C4-2B (cell line): Measurements from ENCODE around the gene BST2.

Source experiments
- H3K27ac ChIP-seq: fragments of 450-650 bp; 2 replicates; pipeline ENCODE4 v1.5.1; 2017
- ZFX ChIP-seq: fragments of 450-650 bp; IDR thresholded peaks from 2 replicates; pipeline ENCODE4 v1.6.1; 2017
- TF ChIP-seq, protein P1 (sequence below): fragments of 450-650 bp; conservative IDR thresholded peaks from 2 replicates; pipeline ENCODE4 v1.5.1; 2017; ENCODE audit warnings: mild to moderate bottlenecking

Gene BST2

DNA sequence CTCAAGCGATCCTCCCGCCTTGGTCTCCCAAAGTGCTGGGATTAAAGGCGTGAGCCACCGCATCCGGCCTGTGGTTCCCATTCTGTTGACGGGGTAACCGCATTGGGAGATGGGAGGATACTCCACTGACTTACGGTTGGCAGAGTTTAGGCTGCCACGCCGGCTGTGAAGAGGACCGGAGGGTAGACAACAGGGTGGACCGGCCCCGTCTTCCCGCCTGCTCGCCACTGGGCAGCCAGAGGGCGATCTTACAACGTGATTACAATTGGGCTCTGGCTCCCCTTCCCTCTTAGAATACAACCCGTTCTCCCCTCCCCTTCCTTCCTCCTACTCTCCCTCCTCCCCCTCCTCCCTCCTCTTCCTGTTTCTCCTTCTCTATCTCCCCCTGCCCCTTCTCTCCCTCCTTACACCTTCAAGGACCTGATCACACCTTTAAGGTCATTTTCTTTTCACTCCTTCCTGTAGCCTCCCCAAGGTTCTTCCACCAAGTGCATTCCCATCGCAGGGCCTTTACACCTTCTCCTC, 10.5 kb downstream of the BST2 start:
- no peak overlapping the region for H3K27ac ChIP-seq
- no peak for TF ChIP-seq ZFX
- TF ChIP-seq, protein P1, sequence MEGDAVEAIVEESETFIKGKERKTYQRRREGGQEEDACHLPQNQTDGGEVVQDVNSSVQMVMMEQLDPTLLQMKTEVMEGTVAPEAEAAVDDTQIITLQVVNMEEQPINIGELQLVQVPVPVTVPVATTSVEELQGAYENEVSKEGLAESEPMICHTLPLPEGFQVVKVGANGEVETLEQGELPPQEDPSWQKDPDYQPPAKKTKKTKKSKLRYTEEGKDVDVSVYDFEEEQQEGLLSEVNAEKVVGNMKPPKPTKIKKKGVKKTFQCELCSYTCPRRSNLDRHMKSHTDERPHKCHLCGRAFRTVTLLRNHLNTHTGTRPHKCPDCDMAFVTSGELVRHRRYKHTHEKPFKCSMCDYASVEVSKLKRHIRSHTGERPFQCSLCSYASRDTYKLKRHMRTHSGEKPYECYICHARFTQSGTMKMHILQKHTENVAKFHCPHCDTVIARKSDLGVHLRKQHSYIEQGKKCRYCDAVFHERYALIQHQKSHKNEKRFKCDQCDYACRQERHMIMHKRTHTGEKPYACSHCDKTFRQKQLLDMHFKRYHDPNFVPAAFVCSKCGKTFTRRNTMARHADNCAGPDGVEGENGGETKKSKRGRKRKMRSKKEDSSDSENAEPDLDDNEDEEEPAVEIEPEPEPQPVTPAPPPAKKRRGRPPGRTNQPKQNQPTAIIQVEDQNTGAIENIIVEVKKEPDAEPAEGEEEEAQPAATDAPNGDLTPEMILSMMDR = no peak; the same call in 1 of the 2 replicates

DNA sequence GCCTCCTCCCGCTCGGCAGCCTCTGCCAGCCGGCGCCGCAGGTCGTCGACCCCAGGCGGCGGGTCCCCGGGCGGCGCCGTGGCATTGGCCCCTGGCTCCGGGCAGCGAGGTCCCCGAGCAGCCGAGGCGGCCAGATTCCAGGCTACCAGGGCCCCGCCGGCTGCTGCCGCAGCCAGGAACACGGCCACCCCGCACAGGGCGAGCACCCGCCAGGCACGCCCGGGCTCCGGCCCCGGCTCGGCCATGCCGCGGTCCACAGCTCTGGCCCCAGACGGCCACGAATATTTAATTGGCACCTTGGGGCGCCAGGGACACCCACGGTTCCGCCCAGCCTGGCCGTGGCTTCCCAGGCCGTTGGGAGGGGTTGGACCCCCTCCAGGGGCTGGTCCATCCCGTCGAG, 11.5 kb downstream of the BST2 start, which contains the start of gene CCDC194:
CCDC194 (minus strand) TSS at position 283 of the 400 bp plus-strand sequence; CDS start at position 245, 38 bp downstream.
- no peak within 1 kb of the TSS for H3K27ac ChIP-seq
- TF ChIP-seq, protein P1 = no peak
- no peak for TF ChIP-seq ZFX

DNA sequence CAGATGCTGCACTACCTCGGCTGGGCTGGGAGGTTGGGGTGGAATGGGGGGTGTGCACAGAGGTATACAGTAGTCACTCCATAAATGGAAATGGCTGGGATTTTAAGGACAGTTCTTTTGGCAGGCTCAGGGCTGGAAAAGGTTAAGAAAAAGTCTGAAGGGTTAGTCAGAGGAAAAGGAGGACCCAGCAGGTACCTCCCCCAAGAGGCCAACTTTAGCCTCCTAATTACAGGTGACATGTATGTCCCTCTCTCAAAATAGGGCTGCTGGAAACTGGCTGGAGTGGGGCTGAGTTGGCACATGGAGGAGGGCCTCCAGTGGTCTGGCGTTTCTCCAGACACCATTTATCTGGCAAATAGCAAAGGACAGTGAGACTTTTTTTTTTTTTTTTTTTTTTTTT, 12.4 kb downstream of the BST2 start:
- H3K27ac ChIP-seq = no peak overlapping the region

DNA sequence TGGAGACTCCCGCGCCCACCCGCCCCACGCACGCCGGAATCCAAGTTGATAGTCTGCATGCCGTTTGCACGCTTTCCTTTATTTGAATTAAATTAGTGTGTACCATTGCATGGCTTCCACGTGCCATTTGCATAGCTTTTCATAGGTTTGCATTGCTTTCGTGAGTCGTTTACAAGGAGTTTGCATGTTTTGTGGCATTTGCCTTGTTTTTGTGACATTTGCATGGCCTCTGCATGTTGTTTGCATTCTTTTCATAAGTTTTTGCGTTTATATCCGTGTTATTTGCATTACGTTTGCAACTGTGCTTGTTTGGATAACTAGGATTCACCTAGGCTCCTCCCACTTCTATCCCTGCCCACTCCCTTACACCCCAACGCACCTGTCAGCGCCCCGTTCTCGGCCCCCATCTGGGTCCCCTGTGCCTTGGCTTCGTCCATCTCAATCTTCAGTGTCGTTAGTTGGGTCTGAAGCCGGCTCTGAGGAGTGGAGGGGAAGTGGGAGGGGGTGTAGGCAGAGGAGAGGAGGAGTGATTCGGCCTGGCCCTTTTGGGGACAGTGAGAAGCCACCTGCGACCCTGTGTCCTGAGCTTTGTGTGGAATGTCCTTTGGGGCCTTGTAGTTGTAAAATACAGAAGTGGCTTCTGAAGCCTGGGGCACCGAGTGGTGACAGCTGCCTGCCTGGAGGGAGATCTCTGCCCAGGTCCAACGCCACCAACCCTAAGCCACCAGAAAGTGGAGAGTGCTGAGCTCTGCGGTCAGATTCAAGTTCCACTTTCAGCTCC, 13.9 kb downstream of the BST2 start:
- H3K27ac ChIP-seq = no peak overlapping the region
- TF ChIP-seq, protein P1 = peak; percentile 35; the same call in 1 of the 2 replicates
- TF ChIP-seq ZFX = no peak

More for the DNA sequence above, 12.4 kb downstream of the BST2 start:
- TF ChIP-seq ZFX = no peak
- TF ChIP-seq, protein P1 = no peak

DNA sequence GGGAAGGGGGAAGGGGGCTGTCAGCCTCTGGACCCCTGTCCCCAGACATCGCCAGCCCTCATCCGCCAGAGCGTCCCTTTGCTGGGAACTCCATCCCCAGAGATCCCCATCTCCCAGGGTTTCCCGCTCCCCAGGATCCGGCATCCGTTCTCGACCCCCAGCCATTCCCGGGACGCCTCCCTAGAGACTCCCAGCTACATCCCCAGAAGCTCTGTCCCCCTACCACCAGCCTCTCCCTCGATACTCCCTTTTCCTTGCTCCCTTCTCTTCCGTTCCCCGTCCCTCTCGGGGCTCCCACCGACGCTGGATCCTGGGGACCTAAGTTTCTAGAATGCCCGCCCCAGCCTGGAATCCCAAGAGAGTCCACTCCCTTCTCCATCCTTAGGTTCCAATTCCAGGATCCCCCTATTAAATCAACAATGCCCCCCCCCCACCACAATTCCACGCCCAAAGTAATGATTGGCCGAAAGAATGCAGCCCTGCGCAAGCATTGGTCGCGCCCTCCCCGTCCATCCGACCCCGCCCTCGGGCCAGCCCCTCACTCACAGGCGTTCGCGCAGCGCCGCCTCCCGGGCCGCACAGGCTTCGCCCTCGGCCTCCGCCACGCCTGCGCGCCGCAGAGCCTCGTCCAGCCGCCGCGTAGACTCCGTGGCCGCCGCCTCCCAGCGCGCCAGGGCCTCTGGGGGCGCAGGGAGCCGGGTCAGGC, 14.6 kb downstream of the BST2 start:
- H3K27ac ChIP-seq = no peak overlapping the region
- TF ChIP-seq, protein P1 = peak; percentile 57
- TF ChIP-seq ZFX = no peak

DNA sequence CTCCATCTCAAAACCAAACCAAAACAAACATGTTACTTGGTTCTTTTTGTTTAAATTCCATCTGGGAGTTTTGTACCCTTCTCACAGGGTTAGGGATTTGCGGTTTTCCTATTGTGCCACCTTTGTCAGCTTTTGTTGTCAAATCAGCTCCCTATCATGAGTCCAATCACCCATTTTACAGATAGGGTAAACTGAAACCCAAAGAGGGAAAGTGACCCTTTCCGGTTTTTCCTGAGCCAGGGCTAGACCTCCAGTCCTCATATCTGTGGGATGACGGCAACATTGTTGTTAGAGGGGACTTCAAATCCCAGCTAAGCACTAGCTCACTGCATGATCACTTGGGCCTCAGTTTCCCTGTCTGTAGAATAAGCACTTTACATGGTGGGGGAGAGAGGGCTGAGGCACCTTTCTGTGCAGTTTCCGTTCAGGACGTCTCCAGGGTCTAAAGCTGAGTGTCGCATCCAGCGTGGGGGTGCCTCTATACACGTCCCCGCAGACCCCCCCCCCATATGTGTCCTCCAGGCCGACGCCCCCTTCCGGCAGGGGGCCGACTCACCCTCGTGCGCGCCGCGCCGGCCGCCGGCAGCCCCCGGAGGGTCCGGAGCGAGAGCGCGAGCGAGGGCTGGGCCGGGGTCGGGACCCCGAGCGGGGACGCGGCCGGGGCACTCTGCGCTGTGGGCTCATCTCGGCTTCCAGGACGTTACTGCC, 15.3 kb downstream of the BST2 start:
- no peak for TF ChIP-seq ZFX
- TF ChIP-seq, protein P1 = no peak
- no peak overlapping the region for H3K27ac ChIP-seq
